ENCODE data around the gene TTR. TPM values are rescaled to one million over a fixed set of nuclear protein-coding genes. Genes with fewer than 3 reads are reported as not detected.

TTR gene
- total RNA-seq, 5 donors from 2014 or later (not counting 1 experiment from before 2014, with no cell fraction given), result 1.7 to 2.6 (median 1.9) TPM; not detected in 2

- H3K36me3 Mint-ChIP-seq, result no peaks in the 10 kb centered on the region
- no peak for DNase-seq
- ChIA-PET CTCF (no interaction called here), POLR2A (no interaction called here)
- H3K27me3 Mint-ChIP-seq, result peaks cover under 1 to 2% of the 10 kb centered on the region in 2 donors
- no peak overlapping the region for H3K4me3 Mint-ChIP-seq
- no peaks in the 10 kb centered on the region for H3K9me3 Mint-ChIP-seq
- Histone ChIP-seq H3K4me3 (ENCODE audit: control insufficient read depth in 1 of 2, extremely low read depth in 1 of 2, low read length in 1 of 2) (no peak overlapping the region), H3K4me1 (ENCODE audit: control insufficient read depth in 1 of 2, extremely low read depth in 1 of 2, insufficient read depth in 2 of 2, low read length in 2 of 2) (no peaks in the 10 kb centered on the region), H3K27me3 (replicated peaks in 1 of 2; ENCODE audit: control insufficient read depth in 2 of 2, extremely low read depth in 1 of 2, insufficient read depth in 2 of 2, low read length in 1 of 2) (no peaks in the 10 kb centered on the region), H3K9me3 (no peaks in the 10 kb centered on the region), H3K27ac (ENCODE audit: low read length) (no peak overlapping the region), H3K36me3 (ENCODE audit: control insufficient read depth in 2 of 2, extremely low read depth in 1 of 2, insufficient read depth in 1 of 2, low read length in 1 of 2) (no peaks in the 10 kb centered on the region)
- 93% methylated on average over 4 of the region's 5 CpGs for WGBS (ENCODE audit: insufficient coverage)
- no peak for ATAC-seq (replicated peaks in 1 of 4)
- H3K27ac Mint-ChIP-seq, result no peak overlapping the region
- no peaks in the 10 kb centered on the region for H3K4me1 Mint-ChIP-seq
These were observed 8.4 kb upstream of the TTR start for GRCh38 chr18:31583185-31583854.

DNA sequence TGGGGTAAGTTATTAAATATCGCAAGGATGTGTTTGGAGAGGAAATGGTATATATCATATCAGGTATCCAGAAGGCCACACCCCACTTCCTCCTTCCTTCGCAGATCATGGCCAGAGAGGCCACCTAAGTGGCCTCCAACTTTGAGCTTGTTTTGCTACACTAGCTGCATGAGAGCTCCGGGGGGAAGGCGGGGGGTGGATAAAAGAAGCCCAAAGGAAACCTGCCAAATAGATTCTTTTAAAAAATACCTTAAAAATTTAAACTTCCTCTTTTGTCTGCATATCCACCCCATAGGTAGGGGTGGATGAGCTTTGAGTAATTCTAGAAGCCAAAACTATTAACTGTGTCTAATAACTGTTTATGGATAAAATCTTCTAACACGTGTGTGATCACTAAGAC is 5.7 kb upstream of the TTR start:
- no peak overlapping the region for H3K27ac Mint-ChIP-seq
- H3K4me3 ChIP-seq (ENCODE audit: control insufficient read depth in 1 of 2, extremely low read depth in 1 of 2, low read length in 1 of 2), result no peak overlapping the region
- ATAC-seq (replicated peaks in 1 of 4), result no peak
- H3K27me3 ChIP-seq (replicated peaks in 1 of 2; ENCODE audit: control insufficient read depth in 2 of 2, extremely low read depth in 1 of 2, insufficient read depth in 2 of 2, low read length in 1 of 2), result no peaks in the 10 kb centered on the region
- H3K4me1 ChIP-seq (ENCODE audit: control insufficient read depth in 1 of 2, extremely low read depth in 1 of 2, insufficient read depth in 2 of 2, low read length in 2 of 2), result no peaks in the 10 kb centered on the region
- no peaks in the 10 kb centered on the region for H3K4me1 Mint-ChIP-seq
- ChIA-PET CTCF (interaction anchor here (0.6 kb wide), 2 partner anchors 23 to 942 kb away, joined by 3 read pairs; no protein-coding TSS in a partner anchor), POLR2A (no interaction called here)
- no peaks in the 10 kb centered on the region for H3K9me3 Mint-ChIP-seq
- H3K9me3 ChIP-seq, result no peaks in the 10 kb centered on the region
- no peak for DNase-seq
- no peaks in the 10 kb centered on the region for H3K36me3 Mint-ChIP-seq
- peaks cover 2 to 6% of the 10 kb centered on the region in 2 donors for H3K27me3 Mint-ChIP-seq
- no peak overlapping the region for H3K4me3 Mint-ChIP-seq
- no peak overlapping the region for H3K27ac ChIP-seq (ENCODE audit: low read length)
- WGBS (ENCODE audit: insufficient coverage), result no CpG with 5 or more reads among the region's 5 CpGs
- no peaks in the 10 kb centered on the region for H3K36me3 ChIP-seq (ENCODE audit: control insufficient read depth in 2 of 2, extremely low read depth in 1 of 2, insufficient read depth in 1 of 2, low read length in 1 of 2)

GRCh38 chr18:31586616-31587015 is 5.1 kb upstream of the TTR start:
- Histone ChIP-seq H3K4me1 (ENCODE audit: control insufficient read depth in 1 of 2, extremely low read depth in 1 of 2, insufficient read depth in 2 of 2, low read length in 2 of 2) (no peaks in the 10 kb centered on the region), H3K4me3 (ENCODE audit: control insufficient read depth in 1 of 2, extremely low read depth in 1 of 2, low read length in 1 of 2) (no peak overlapping the region), H3K27ac (ENCODE audit: low read length) (no peak overlapping the region), H3K36me3 (ENCODE audit: control insufficient read depth in 2 of 2, extremely low read depth in 1 of 2, insufficient read depth in 1 of 2, low read length in 1 of 2) (no peaks in the 10 kb centered on the region), H3K27me3 (replicated peaks in 1 of 2; ENCODE audit: control insufficient read depth in 2 of 2, extremely low read depth in 1 of 2, insufficient read depth in 2 of 2, low read length in 1 of 2) (no peaks in the 10 kb centered on the region), H3K9me3 (no peaks in the 10 kb centered on the region)
- H3K36me3 Mint-ChIP-seq, result no peaks in the 10 kb centered on the region
- H3K4me1 Mint-ChIP-seq, result no peaks in the 10 kb centered on the region
- ATAC-seq (replicated peaks in 1 of 4) (no peak), DNase-seq (no peak)
- no peaks in the 10 kb centered on the region for H3K9me3 Mint-ChIP-seq
- WGBS (ENCODE audit: insufficient coverage), result 80% methylated on average over 1 of the region's 5 CpGs
- POLR2A ChIA-PET, result no interaction called here
- CTCF ChIA-PET, result interaction anchor here in 1 of 2 donors (0.6 kb wide), 1 partner anchor 941 kb away, joined by 3 read pairs; no protein-coding TSS in a partner anchor
- H3K27me3 Mint-ChIP-seq, result peaks cover 5 to 6% of the 10 kb centered on the region in 2 donors
- H3K27ac Mint-ChIP-seq, result no peak overlapping the region
- H3K4me3 Mint-ChIP-seq, result no peak overlapping the region

DNA sequence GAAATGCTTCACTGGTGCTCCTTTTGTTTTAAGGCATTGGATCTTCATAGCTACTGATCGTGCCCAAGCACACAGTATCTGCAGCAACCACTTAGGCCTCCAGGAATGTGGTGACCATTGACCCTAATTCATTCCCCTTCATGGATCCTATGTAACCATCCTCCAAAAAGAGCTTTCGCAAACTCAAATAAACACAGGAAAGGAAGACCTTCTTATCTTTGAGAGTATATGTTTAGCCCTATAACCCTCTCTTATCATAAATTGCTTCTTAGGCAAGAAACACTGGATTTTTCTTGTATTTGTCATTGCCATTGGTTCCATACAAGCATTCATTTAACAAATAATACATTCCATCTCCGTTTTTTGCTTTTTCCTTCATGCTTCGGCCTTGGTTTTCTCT is 4.1 kb upstream of the TTR start:
- Histone ChIP-seq H3K4me1 (ENCODE audit: control insufficient read depth in 1 of 2, extremely low read depth in 1 of 2, insufficient read depth in 2 of 2, low read length in 2 of 2) (no peaks in the 10 kb centered on the region), H3K9me3 (no peaks in the 10 kb centered on the region), H3K36me3 (ENCODE audit: control insufficient read depth in 2 of 2, extremely low read depth in 1 of 2, insufficient read depth in 1 of 2, low read length in 1 of 2) (no peaks in the 10 kb centered on the region), H3K27me3 (replicated peaks in 1 of 2; ENCODE audit: control insufficient read depth in 2 of 2, extremely low read depth in 1 of 2, insufficient read depth in 2 of 2, low read length in 1 of 2) (no peaks in the 10 kb centered on the region), H3K4me3 (ENCODE audit: control insufficient read depth in 1 of 2, extremely low read depth in 1 of 2, low read length in 1 of 2) (no peak overlapping the region), H3K27ac (ENCODE audit: low read length) (no peak overlapping the region)
- POLR2A ChIA-PET, result no interaction called here
- DNase-seq (no peak), ATAC-seq (replicated peaks in 1 of 4) (no peak)
- no peak overlapping the region for H3K4me3 Mint-ChIP-seq
- no peak overlapping the region for H3K27ac Mint-ChIP-seq
- H3K36me3 Mint-ChIP-seq, result no peaks in the 10 kb centered on the region
- H3K9me3 Mint-ChIP-seq, result no peaks in the 10 kb centered on the region
- CTCF ChIA-PET, result no interaction called here
- H3K27me3 Mint-ChIP-seq, result peaks cover 5 to 6% of the 10 kb centered on the region in 2 donors
- H3K4me1 Mint-ChIP-seq, result no peaks in the 10 kb centered on the region
- 67% methylated on average over 2 of the region's 4 CpGs for WGBS (ENCODE audit: insufficient coverage)

DNA sequence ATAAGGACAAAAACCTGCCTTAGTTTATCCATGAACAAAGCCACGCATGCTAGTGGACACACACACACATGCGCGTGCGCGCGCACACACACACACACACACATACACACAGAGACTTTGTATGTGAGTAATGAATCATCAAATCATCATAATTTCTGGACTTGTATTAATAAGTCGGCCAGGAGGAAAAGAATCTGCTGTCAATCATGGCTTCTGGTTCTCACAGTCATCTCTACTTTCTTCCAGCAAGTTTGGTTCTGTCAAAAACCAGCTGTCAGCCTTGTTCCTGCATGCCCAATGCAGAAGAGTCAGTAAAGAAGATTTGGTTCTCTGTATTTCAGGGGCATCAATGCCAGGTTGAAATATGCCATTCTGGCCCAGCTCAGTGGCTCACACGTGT is 1.1 kb upstream of the TTR start:
- H3K9me3 Mint-ChIP-seq, result no peaks in the 10 kb centered on the region
- no peak overlapping the region for H3K4me3 Mint-ChIP-seq
- peaks cover 6% of the 10 kb centered on the region in 2 donors for H3K27me3 Mint-ChIP-seq
- DNase-seq, result no peak
- no peaks in the 10 kb centered on the region for H3K4me1 Mint-ChIP-seq
- no peak overlapping the region for H3K27ac Mint-ChIP-seq
- no peak for ATAC-seq (replicated peaks in 1 of 4)
- no peaks in the 10 kb centered on the region for H3K4me1 ChIP-seq (ENCODE audit: control insufficient read depth in 1 of 2, extremely low read depth in 1 of 2, insufficient read depth in 2 of 2, low read length in 2 of 2)
- H3K27me3 ChIP-seq (replicated peaks in 1 of 2; ENCODE audit: control insufficient read depth in 2 of 2, extremely low read depth in 1 of 2, insufficient read depth in 2 of 2, low read length in 1 of 2), result no peaks in the 10 kb centered on the region
- no peaks in the 10 kb centered on the region for H3K36me3 ChIP-seq (ENCODE audit: control insufficient read depth in 2 of 2, extremely low read depth in 1 of 2, insufficient read depth in 1 of 2, low read length in 1 of 2)
- H3K9me3 ChIP-seq, result no peaks in the 10 kb centered on the region
- POLR2A ChIA-PET, result no interaction called here
- H3K27ac ChIP-seq (ENCODE audit: low read length), result no peak overlapping the region
- no peak overlapping the region for H3K4me3 ChIP-seq (ENCODE audit: control insufficient read depth in 1 of 2, extremely low read depth in 1 of 2, low read length in 1 of 2)
- CTCF ChIA-PET, result no interaction called here
- WGBS (ENCODE audit: insufficient coverage), result 67% methylated on average over 1 of the region's 8 CpGs
- no peaks in the 10 kb centered on the region for H3K36me3 Mint-ChIP-seq

DNA sequence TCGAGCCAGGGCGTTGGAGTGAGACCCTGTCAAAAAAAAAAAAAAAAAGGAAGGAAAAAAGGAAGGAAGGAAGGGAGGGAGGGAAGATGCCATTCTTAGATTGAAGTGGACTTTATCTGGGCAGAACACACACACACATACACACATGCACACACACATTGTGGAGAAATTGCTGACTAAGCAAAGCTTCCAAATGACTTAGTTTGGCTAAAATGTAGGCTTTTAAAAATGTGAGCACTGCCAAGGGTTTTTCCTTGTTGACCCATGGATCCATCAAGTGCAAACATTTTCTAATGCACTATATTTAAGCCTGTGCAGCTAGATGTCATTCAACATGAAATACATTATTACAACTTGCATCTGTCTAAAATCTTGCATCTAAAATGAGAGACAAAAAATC is 564 bp upstream of the TTR start:
- CTCF ChIA-PET, result no interaction called here
- no peaks in the 10 kb centered on the region for H3K4me1 Mint-ChIP-seq
- Histone ChIP-seq H3K36me3 (ENCODE audit: control insufficient read depth in 2 of 2, extremely low read depth in 1 of 2, insufficient read depth in 1 of 2, low read length in 1 of 2) (no peaks in the 10 kb centered on the region), H3K9me3 (no peaks in the 10 kb centered on the region), H3K4me3 (ENCODE audit: control insufficient read depth in 1 of 2, extremely low read depth in 1 of 2, low read length in 1 of 2) (no peak overlapping the region), H3K27ac (ENCODE audit: low read length) (no peak overlapping the region), H3K4me1 (ENCODE audit: control insufficient read depth in 1 of 2, extremely low read depth in 1 of 2, insufficient read depth in 2 of 2, low read length in 2 of 2) (no peaks in the 10 kb centered on the region), H3K27me3 (replicated peaks in 1 of 2; ENCODE audit: control insufficient read depth in 2 of 2, extremely low read depth in 1 of 2, insufficient read depth in 2 of 2, low read length in 1 of 2) (no peaks in the 10 kb centered on the region)
- peaks cover 6% of the 10 kb centered on the region in 2 donors for H3K27me3 Mint-ChIP-seq
- DNase-seq (no peak), ATAC-seq (replicated peaks in 1 of 4) (no peak)
- POLR2A ChIA-PET, result no interaction called here
- H3K27ac Mint-ChIP-seq, result no peak overlapping the region
- H3K4me3 Mint-ChIP-seq, result no peak overlapping the region
- no CpG with 5 or more reads among the region's 2 CpGs for WGBS (ENCODE audit: insufficient coverage)
- no peaks in the 10 kb centered on the region for H3K36me3 Mint-ChIP-seq
- H3K9me3 Mint-ChIP-seq, result no peaks in the 10 kb centered on the region

All from T-cell (primary cell).